IPS-18a (cell line): Measurements from ENCODE around the gene TNFRSF19.

Experiments used
- H3K27ac ChIP-seq: one replicate; pipeline ENCODE4 v1.5.1; 2013; ENCODE audit warnings: low read length
- H3K27me3 ChIP-seq: one replicate; pipeline ENCODE4 v1.6.1; 2013; ENCODE audit warnings: mild to moderate bottlenecking, low read length; ENCODE audit not compliant: control insufficient read depth, insufficient read depth
- H3K36me3 ChIP-seq: one replicate; pipeline ENCODE4 v1.6.1; 2013; ENCODE audit warnings: low read depth, low read length; ENCODE audit not compliant: control insufficient read depth
- H3K4me1 ChIP-seq: one replicate; pipeline ENCODE4 v1.6.1; 2013; ENCODE audit warnings: low read depth, low read length; ENCODE audit not compliant: control insufficient read depth
- H3K4me3 ChIP-seq: one replicate; pipeline ENCODE4 v1.5.1; 2013; ENCODE audit warnings: low read length
- H3K9ac ChIP-seq: one replicate; pipeline ENCODE4 v1.6.1; 2013; ENCODE audit warnings: mild to moderate bottlenecking, low read length, moderate library complexity
- H3K9me3 ChIP-seq: one replicate; pipeline ENCODE4 v1.6.1; 2013; ENCODE audit warnings: low read depth, low read length; ENCODE audit not compliant: control insufficient read depth

The TNFRSF19 gene

GRCh38 chr13:23572836-23573235 is 2.6 kb downstream of the TNFRSF19 start:
- H3K36me3 ChIP-seq, result no peaks in the 10 kb centered on the region
- H3K9ac ChIP-seq, result no peak overlapping the region
- no peak overlapping the region for H3K4me3 ChIP-seq
- H3K9me3 ChIP-seq, result no peaks in the 10 kb centered on the region
- no peak overlapping the region for H3K27ac ChIP-seq
- peaks cover 10% of the 10 kb centered on the region for H3K4me1 ChIP-seq
- peaks cover 12% of the 10 kb centered on the region for H3K27me3 ChIP-seq

- Histone ChIP-seq H3K4me3 (no peak overlapping the region), H3K4me1 (peaks cover 13% of the 10 kb centered on the region), H3K27ac (no peak overlapping the region), H3K9ac (no peak overlapping the region), H3K9me3 (no peaks in the 10 kb centered on the region), H3K27me3 (peaks cover 22% of the 10 kb centered on the region), H3K36me3 (no peaks in the 10 kb centered on the region)
Observed at GRCh38 chr13:23574421-23575145, 4.4 kb downstream of the TNFRSF19 start.

GRCh38 chr13:23575632-23576031 is 5.4 kb downstream of the TNFRSF19 start:
- Histone ChIP-seq H3K4me1 (peaks cover 4% of the 10 kb centered on the region), H3K4me3 (no peak overlapping the region), H3K27ac (no peak overlapping the region), H3K9ac (no peak overlapping the region), H3K27me3 (peaks cover 33% of the 10 kb centered on the region), H3K9me3 (no peaks in the 10 kb centered on the region), H3K36me3 (no peaks in the 10 kb centered on the region)

- no peak overlapping the region for H3K27ac ChIP-seq
- H3K9ac ChIP-seq, result no peak overlapping the region
- H3K9me3 ChIP-seq, result no peaks in the 10 kb centered on the region
- peak overlapping the region; percentile 79 for H3K4me3 ChIP-seq
- peaks cover 3% of the 10 kb centered on the region for H3K4me1 ChIP-seq
- H3K36me3 ChIP-seq, result no peaks in the 10 kb centered on the region
- peaks cover 46% of the 10 kb centered on the region for H3K27me3 ChIP-seq
Observed at GRCh38 chr13:23578411-23579071, 8.3 kb downstream of the TNFRSF19 start.

GRCh38 chr13:23579072-23579895 is 9.1 kb downstream of the TNFRSF19 start:
- peak overlapping the region; percentile 79 for H3K4me3 ChIP-seq
- peaks cover 46% of the 10 kb centered on the region for H3K27me3 ChIP-seq
- no peaks in the 10 kb centered on the region for H3K36me3 ChIP-seq
- peaks cover 3% of the 10 kb centered on the region for H3K4me1 ChIP-seq
- no peak overlapping the region for H3K9ac ChIP-seq
- H3K9me3 ChIP-seq, result no peaks in the 10 kb centered on the region
- H3K27ac ChIP-seq, result no peak overlapping the region

- peak overlapping the region; percentile 79 for H3K4me3 ChIP-seq
- no peaks in the 10 kb centered on the region for H3K9me3 ChIP-seq
- H3K4me1 ChIP-seq, result peaks cover 3% of the 10 kb centered on the region
- H3K27me3 ChIP-seq, result peaks cover 46% of the 10 kb centered on the region
- no peak overlapping the region for H3K9ac ChIP-seq
- H3K27ac ChIP-seq, result no peak overlapping the region
- H3K36me3 ChIP-seq, result no peaks in the 10 kb centered on the region
Observed at GRCh38 chr13:23579896-23580683, 9.9 kb downstream of the TNFRSF19 start.

GRCh38 chr13:23580684-23581060 is 10.5 kb downstream of the TNFRSF19 start:
- H3K27me3 ChIP-seq, result peaks cover 46% of the 10 kb centered on the region
- no peak overlapping the region for H3K9ac ChIP-seq
- no peaks in the 10 kb centered on the region for H3K36me3 ChIP-seq
- H3K4me3 ChIP-seq, result no peak overlapping the region
- H3K4me1 ChIP-seq, result peaks cover 3% of the 10 kb centered on the region
- no peak overlapping the region for H3K27ac ChIP-seq
- H3K9me3 ChIP-seq, result no peaks in the 10 kb centered on the region

- H3K9ac ChIP-seq, result no peak overlapping the region
- no peaks in the 10 kb centered on the region for H3K9me3 ChIP-seq
- no peak overlapping the region for H3K27ac ChIP-seq
- peaks cover under 1% of the 10 kb centered on the region for H3K4me1 ChIP-seq
- no peak overlapping the region for H3K4me3 ChIP-seq
- H3K27me3 ChIP-seq, result peaks cover 27% of the 10 kb centered on the region
- no peaks in the 10 kb centered on the region for H3K36me3 ChIP-seq
Observed at GRCh38 chr13:23583491-23583890, 13.3 kb downstream of the TNFRSF19 start.

- Histone ChIP-seq H3K36me3 (no peaks in the 10 kb centered on the region), H3K4me3 (no peak overlapping the region), H3K9me3 (no peaks in the 10 kb centered on the region), H3K27me3 (peaks cover 25% of the 10 kb centered on the region), H3K9ac (no peak overlapping the region), H3K27ac (no peak overlapping the region), H3K4me1 (no peaks in the 10 kb centered on the region)
Observed at GRCh38 chr13:23584275-23584674, 14.1 kb downstream of the TNFRSF19 start.

GRCh38 chr13:23586336-23586735 is 16.1 kb downstream of the TNFRSF19 start:
- Histone ChIP-seq H3K4me1 (no peaks in the 10 kb centered on the region), H3K27me3 (peaks cover 6% of the 10 kb centered on the region), H3K36me3 (no peaks in the 10 kb centered on the region), H3K4me3 (no peak overlapping the region), H3K27ac (no peak overlapping the region), H3K9ac (no peak overlapping the region), H3K9me3 (no peaks in the 10 kb centered on the region)

GRCh38 chr13:23588666-23589065 is 18.5 kb downstream of the TNFRSF19 start:
- H3K4me3 ChIP-seq, result no peak overlapping the region
- no peak overlapping the region for H3K9ac ChIP-seq
- no peaks in the 10 kb centered on the region for H3K9me3 ChIP-seq
- H3K4me1 ChIP-seq, result no peaks in the 10 kb centered on the region
- H3K27me3 ChIP-seq, result no peaks in the 10 kb centered on the region
- no peaks in the 10 kb centered on the region for H3K36me3 ChIP-seq
- no peak overlapping the region for H3K27ac ChIP-seq
